ENCODE results near the gene LHX5.

DNA sequence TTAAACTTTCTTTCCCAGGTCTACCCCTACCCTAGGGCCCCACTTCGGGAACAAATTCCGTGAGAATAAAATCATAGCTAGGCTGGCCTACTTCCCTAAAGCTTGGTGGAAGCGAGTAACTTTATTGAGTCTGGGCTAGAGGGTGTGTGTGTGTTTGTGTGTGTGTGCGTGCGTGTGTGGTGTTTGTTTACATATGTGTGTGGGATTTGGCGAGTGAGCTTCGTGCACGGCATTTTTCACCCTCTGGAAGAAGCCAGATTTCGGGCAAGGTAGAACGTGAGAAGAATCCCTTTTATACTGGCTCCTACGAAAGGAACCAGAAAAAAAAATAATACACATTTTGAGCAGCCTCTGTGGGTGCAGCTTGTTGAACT is 7.5 kb upstream of the LHX5 start:
- TF ChIP-seq POLR2A (IDR thresholded peaks at IDR 0.05; ENCODE audit: low read depth, low read length) (no peak), POLR2AphosphoS5 (IDR thresholded peaks at IDR 0.05; ENCODE audit: low read depth, low read length) (no peak), TAF1 (IDR thresholded peaks at IDR 0.05; ENCODE audit: low read depth, low read length) (no peak), PAX5 (IDR thresholded peaks at IDR 0.05; ENCODE audit: insufficient read depth, low read length, severe bottlenecking) (no peak)

Measured in GM12891 (cell line).